Stomach (tissue), 4 donors: ENCODE results near the gene CD109.

Experiments used
- CTCF ChIP-seq, 7 experiments: fragments of 450-650 bp in 4 of 7; fragments of 200-600 bp in 3 of 7; sonication (generic) in 3 of 7; IDR thresholded peaks; one replicate each; pipeline ENCODE4 v1.5.1; 2016 to 2019; ENCODE audit warnings: antibody characterized with exemption in 7 of 7, control low read depth in 2 of 7, mild to moderate bottlenecking in 1 of 7
- POLR2A ChIP-seq, 4 donors: fragments of 450-650 bp; IDR thresholded peaks; one replicate each; pipeline ENCODE4 v1.6.1; 2016; ENCODE audit warnings: antibody characterized with exemption in 4 of 4, control low read depth in 2 of 4, mild to moderate bottlenecking in 1 of 4, moderate library complexity in 1 of 4
- POLR2AphosphoS5 ChIP-seq, 3 donors: sonication (generic); formaldehyde crosslinking; IDR thresholded peaks; one replicate each; pipeline ENCODE4 v1.6.1; 2016; ENCODE audit warnings: antibody characterized with exemption in 3 of 3

GRCh38 chr6:73680289-73680918, 15.6 kb upstream of the CD109 start:
- TF ChIP-seq CTCF (IDR thresholded peaks at IDR 0.05) (no peak), POLR2A (IDR thresholded peaks at IDR 0.05) (no peak), POLR2AphosphoS5 (IDR thresholded peaks at IDR 0.05) (no peak)
